ENCODE results near the gene EIF4H. TPM values are rescaled to one million over a fixed set of nuclear protein-coding genes. Genes with fewer than 3 reads are reported as not detected.

Gene EIF4H
- total RNA-seq, 1 experiment from 2014 or later = 365 TPM

DNA sequence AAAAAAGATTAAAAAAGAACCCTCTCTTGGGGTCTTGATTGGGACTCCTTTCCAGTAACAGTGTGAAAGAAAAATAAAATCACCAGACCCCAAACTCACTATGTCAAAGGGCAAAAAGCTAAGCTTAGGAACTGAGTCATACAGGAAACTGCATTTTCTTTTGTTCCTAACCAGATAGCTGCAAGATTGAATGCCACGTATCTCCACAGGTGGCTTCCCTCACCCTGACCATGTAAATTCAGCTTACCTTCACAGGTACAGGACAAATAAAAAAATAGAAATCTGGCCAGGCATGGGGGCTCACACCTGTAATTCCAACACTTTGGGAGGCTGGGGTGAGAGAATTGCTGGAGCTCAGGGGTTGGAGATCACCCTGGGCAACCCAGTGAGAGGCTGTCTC lies 32.5 kb upstream of the EIF4H start:
- Mint-ChIP-seq H3K9me3 (ENCODE audit: unreplicated experiment) (no peaks in the 10 kb centered on the region), H3K27ac (ENCODE audit: low read depth, unreplicated experiment) (no peak overlapping the region), H3K36me3 (ENCODE audit: insufficient read depth, unreplicated experiment) (peaks cover 5% of the 10 kb centered on the region), H3K4me3 (ENCODE audit: unreplicated experiment) (no peak overlapping the region), H3K27me3 (ENCODE audit: insufficient read depth, unreplicated experiment) (no peaks in the 10 kb centered on the region), H3K4me1 (ENCODE audit: insufficient read depth, unreplicated experiment) (no peaks in the 10 kb centered on the region)
- ChIA-PET POLR2A (interaction anchor here (0.6 to 1.3 kb wide), 3 partner anchors 11 to 37 kb away, joined by 3 read pairs; no protein-coding TSS in a partner anchor), CTCF (interaction anchor here (0.6 to 1.5 kb wide), 6 partner anchors 13 to 551 kb away, joined by 3 to 4 read pairs (median 4); no protein-coding TSS in a partner anchor)
- BruUV-seq (replicated peaks) = no TSS peak
- peak; percentile 30 for DNase-seq (ENCODE audit: unreplicated experiment)
- intact Hi-C loops (cut with micrococcal nuclease) = no loop called here
- TF ChIP-seq, protein P1, sequence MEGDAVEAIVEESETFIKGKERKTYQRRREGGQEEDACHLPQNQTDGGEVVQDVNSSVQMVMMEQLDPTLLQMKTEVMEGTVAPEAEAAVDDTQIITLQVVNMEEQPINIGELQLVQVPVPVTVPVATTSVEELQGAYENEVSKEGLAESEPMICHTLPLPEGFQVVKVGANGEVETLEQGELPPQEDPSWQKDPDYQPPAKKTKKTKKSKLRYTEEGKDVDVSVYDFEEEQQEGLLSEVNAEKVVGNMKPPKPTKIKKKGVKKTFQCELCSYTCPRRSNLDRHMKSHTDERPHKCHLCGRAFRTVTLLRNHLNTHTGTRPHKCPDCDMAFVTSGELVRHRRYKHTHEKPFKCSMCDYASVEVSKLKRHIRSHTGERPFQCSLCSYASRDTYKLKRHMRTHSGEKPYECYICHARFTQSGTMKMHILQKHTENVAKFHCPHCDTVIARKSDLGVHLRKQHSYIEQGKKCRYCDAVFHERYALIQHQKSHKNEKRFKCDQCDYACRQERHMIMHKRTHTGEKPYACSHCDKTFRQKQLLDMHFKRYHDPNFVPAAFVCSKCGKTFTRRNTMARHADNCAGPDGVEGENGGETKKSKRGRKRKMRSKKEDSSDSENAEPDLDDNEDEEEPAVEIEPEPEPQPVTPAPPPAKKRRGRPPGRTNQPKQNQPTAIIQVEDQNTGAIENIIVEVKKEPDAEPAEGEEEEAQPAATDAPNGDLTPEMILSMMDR (IDR thresholded peaks at IDR 0.05; ENCODE audit: unreplicated experiment) = no peak

DNA sequence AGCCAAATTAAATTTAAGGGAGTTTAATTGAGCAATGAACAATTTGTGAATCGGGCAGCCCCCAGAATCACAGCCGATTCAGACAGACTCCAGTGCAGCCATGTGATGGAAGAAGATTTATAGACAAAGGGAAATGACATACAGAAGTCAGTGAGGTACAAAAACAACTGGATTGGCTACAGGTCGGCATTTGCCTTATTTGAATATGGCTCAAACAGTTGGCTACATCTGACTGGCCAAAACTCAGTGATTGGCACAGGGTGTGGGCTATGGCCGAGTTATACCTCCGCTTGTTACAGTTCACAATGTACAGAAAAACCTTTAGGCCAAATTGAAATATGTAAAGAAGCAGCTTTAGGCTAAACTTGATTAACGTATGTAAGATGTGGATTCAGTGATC lies 30.8 kb upstream of the EIF4H start:
- ChIA-PET CTCF (interaction anchor here (0.7 kb wide), 1 partner anchor 11 kb away, joined by 3 read pairs; no protein-coding TSS in a partner anchor), POLR2A (interaction anchor here (0.7 to 0.8 kb wide), 2 partner anchors 10 to 42 kb away, joined by 3 read pairs; no protein-coding TSS in a partner anchor)

DNA sequence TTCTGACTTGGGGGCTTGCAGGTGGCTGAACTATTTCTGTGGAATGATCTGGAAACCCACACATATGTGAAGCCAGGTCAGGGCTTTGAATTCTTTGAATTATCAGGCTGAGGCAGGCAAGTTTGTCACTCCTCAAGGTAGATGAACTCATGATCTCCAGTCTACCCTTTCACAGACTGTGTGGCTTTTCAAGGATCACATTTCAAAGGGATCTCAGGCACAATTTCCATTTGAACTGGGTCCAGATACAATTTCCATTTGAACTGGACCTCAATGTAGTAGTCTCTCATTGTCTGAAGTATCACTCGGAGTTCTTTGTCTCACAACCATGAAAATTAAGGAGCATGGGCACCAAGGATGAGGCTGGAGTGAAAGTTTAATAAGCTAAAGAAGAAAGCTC lies 25.7 kb upstream of the EIF4H start:
- no peaks in the 10 kb centered on the region for H3K36me3 Mint-ChIP-seq (ENCODE audit: insufficient read depth, unreplicated experiment)
- ChIA-PET POLR2A (no interaction called here), CTCF (interaction anchor here (1.8 kb wide), 1 partner anchor 253 kb away, joined by 5 read pairs; no protein-coding TSS in a partner anchor)
- no peak overlapping the region for H3K27ac Mint-ChIP-seq (ENCODE audit: low read depth, unreplicated experiment)
- no peaks in the 10 kb centered on the region for H3K9me3 Mint-ChIP-seq (ENCODE audit: unreplicated experiment)
- H3K4me3 Mint-ChIP-seq (ENCODE audit: unreplicated experiment) = no peak overlapping the region
- H3K27me3 Mint-ChIP-seq (ENCODE audit: insufficient read depth, unreplicated experiment) = no peaks in the 10 kb centered on the region
- intact Hi-C loops (cut with micrococcal nuclease) = no loop called here
- no peak for DNase-seq (ENCODE audit: unreplicated experiment)
- TF ChIP-seq, protein P1 (IDR thresholded peaks at IDR 0.05; ENCODE audit: unreplicated experiment) = no peak
- no peaks in the 10 kb centered on the region for H3K4me1 Mint-ChIP-seq (ENCODE audit: insufficient read depth, unreplicated experiment)
- BruUV-seq (replicated peaks) = no TSS peak

More for the DNA sequence above, 30.8 kb upstream of the EIF4H start:
- no TSS peak for BruUV-seq (replicated peaks)
- Mint-ChIP-seq H3K4me1 (ENCODE audit: insufficient read depth, unreplicated experiment) (no peaks in the 10 kb centered on the region), H3K27me3 (ENCODE audit: insufficient read depth, unreplicated experiment) (no peaks in the 10 kb centered on the region), H3K27ac (ENCODE audit: low read depth, unreplicated experiment) (no peak overlapping the region), H3K4me3 (ENCODE audit: unreplicated experiment) (no peak overlapping the region), H3K36me3 (ENCODE audit: insufficient read depth, unreplicated experiment) (peaks cover 5% of the 10 kb centered on the region), H3K9me3 (ENCODE audit: unreplicated experiment) (no peaks in the 10 kb centered on the region)
- TF ChIP-seq, protein P1 (IDR thresholded peaks at IDR 0.05; ENCODE audit: unreplicated experiment) = no peak
- intact Hi-C loops (cut with micrococcal nuclease) = no loop called here
- no peak for DNase-seq (ENCODE audit: unreplicated experiment)

DNA sequence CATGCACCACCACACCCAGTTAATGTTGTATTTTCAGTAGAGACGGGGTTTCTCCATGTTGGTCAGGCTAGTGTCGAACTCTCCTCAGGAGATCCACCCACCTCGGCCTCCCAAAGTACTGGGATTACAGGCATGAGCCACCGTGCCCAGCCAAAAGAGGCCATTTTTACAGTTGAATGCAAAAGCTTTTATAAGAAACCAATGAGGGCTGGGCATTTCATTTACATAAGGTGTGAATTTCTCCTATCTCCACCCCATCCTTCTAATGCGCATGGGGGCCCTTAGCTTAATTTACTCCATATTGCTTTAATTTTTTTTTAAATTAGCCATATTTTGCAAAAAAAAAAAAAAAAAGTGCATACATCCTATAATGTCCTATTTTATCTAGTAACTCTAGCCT lies 25.1 kb upstream of the EIF4H start:
- no peak for DNase-seq (ENCODE audit: unreplicated experiment)
- Mint-ChIP-seq H3K27ac (ENCODE audit: low read depth, unreplicated experiment) (no peak overlapping the region), H3K36me3 (ENCODE audit: insufficient read depth, unreplicated experiment) (no peaks in the 10 kb centered on the region), H3K9me3 (ENCODE audit: unreplicated experiment) (no peaks in the 10 kb centered on the region), H3K4me1 (ENCODE audit: insufficient read depth, unreplicated experiment) (no peaks in the 10 kb centered on the region), H3K4me3 (ENCODE audit: unreplicated experiment) (no peak overlapping the region), H3K27me3 (ENCODE audit: insufficient read depth, unreplicated experiment) (no peaks in the 10 kb centered on the region)
- TF ChIP-seq, protein P1 (IDR thresholded peaks at IDR 0.05; ENCODE audit: unreplicated experiment) = no peak
- CTCF ChIA-PET = interaction anchor here (0.6 to 1.8 kb wide), 3 partner anchors 8 to 252 kb away, joined by 3 to 5 read pairs (median 4); no protein-coding TSS in a partner anchor
- intact Hi-C loops (cut with micrococcal nuclease) = no loop called here
- no TSS peak for BruUV-seq (replicated peaks)
- POLR2A ChIA-PET = no interaction called here
